SK-N-SH treated with all-trans-retinoic acid at 6 μM for 48 hours (cell line): ENCODE results near the gene SLCO1B3.

Source experiments
- CSDC2 ChIP-seq: fragments of 250-450 bp; sonication (Bioruptor Pico); IDR thresholded peaks from 2 replicates; pipeline ENCODE4 v1.5.0; 2020; ENCODE audit warnings: mild to moderate bottlenecking, moderate library complexity
- RARB ChIP-seq: fragments of 250-450 bp; sonication (Bioruptor Pico); IDR thresholded peaks from 2 replicates; pipeline ENCODE4 v1.8.0; 2021; ENCODE audit warnings: mild to moderate bottlenecking, moderate library complexity
- TCF4 ChIP-seq: fragments of 250-450 bp; sonication (Bioruptor Pico); IDR thresholded peaks from 2 replicates; pipeline ENCODE4 v1.8.0; 2021; ENCODE audit warnings: mild to moderate bottlenecking, moderate library complexity, borderline replicate concordance
- ZFP3 ChIP-seq: fragments of 250-450 bp; sonication (Bioruptor Pico); IDR thresholded peaks from 2 replicates; pipeline ENCODE4 v1.5.0; 2020; ENCODE audit warnings: mild to moderate bottlenecking, moderate library complexity
- ZNF8 ChIP-seq: fragments of 450-650 bp; formaldehyde crosslinking; IDR thresholded peaks from 2 replicates; pipeline ENCODE4 v1.5.0; 2020; ENCODE audit warnings: mild to moderate bottlenecking, moderate library complexity

DNA sequence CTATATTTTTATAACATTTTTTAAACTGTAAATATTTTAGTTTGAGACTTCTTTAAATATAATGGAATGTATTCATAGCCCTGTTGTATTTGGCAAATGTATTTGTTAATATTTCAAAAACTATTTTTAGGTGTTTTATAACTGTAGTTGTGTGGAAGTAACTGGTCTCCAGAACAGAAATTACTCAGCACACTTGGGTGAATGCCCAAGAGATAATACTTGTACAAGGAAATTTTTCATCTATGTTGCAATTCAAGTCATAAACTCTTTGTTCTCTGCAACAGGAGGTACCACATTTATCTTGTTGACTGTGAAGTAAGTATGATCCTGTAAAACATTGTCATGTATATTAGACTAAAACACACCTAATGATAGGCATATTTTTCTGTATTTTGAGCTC is 72.8 kb downstream of the SLCO1B3 start:
- no peak for TF ChIP-seq ZFP3
- TF ChIP-seq ZNF8 (CRISPR knock-in tag), result no peak
- no peak for TF ChIP-seq TCF4 (CRISPR knock-in tag)
- no peak for TF ChIP-seq CSDC2 (CRISPR knock-in tag)
- no peak for TF ChIP-seq RARB (CRISPR knock-in tag)
